NCI-H2107 treated with DMSO at 0.1 percent for 48 hours (cell line): Measurements from ENCODE around the gene VCL.

ENCODE experiments used
- DNase-seq: peaks from one replicate; lab custom pipeline; 2025; ENCODE audit not compliant: unreplicated experiment; lab: John Stamatoyannopoulos, UW

The VCL gene

DNA sequence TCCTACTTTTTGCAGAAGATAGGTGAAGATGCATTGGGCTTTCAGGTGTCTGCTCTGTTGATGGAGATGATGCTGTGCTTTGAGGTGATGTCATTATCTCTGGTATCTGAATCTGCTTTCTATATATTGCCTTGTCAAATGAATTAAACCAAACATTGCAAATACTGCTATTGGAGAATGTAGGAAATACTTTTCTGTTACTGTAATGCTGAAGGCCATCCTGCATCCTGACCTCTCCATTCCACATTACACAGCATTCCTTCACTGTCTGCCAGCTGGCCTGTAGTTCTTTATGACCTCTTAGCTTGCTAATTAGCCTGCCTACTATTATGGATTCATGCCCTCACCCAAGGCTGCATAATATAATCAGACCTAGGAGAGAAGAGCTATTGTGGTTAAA lies 73.2 kb downstream of the VCL start:
- DNase-seq: no peak

DNA sequence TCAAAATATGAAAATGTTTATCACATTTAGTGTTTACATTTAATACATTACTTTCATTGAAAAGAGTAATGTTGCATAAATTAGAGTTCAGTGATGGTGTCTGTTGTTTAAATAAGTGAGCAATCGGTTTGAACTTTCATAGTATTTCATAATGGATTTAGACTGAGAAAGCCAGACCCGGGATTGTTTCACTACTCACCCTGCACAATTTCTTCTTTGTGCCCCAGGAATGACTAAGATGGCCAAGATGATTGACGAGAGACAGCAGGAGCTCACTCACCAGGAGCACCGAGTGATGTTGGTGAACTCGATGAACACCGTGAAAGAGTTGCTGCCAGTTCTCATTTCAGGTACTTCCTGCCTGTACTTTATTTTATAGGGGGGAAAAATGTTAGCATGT lies 74.6 kb downstream of the VCL start:
- DNase-seq: no peak

DNA sequence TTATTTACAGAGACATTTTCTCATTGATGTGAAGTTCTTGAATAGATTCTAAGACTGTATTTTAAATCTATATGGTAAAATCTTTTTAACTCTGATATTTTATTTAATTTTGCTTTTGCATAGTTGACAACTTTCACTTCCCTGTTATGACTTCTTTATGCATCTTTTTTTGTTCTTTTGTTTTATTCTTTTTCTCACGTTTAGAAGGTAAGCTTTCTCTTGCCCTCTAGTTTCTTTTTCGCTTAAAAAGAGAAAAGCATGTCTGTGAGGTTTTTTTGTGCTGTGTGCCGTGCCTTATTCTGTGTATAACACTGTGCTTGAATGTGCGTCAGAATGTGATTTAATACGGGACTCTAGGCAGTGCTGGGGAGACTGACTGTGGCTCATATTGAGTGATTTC lies 78.0 kb downstream of the VCL start:
- no peak for DNase-seq

DNA sequence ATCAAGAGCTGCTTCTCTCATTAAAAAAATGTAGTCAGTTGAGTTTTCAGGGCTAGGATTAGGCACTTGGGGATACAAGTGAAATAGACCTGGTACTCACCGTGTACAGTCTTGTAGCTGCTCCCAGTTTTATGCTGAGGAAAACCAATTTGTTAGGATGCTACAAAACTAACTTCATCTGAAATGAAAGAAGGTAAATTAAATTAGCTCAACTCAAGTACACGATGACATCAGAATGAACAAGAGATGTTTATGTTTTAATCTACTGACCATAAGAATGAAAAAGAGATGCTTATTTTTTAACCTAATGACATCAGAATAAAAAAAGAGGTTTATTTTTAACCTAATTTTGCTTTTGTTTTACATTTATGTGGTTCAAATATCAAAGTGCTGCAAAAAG lies 79.0 kb downstream of the VCL start:
- no peak for DNase-seq

DNA sequence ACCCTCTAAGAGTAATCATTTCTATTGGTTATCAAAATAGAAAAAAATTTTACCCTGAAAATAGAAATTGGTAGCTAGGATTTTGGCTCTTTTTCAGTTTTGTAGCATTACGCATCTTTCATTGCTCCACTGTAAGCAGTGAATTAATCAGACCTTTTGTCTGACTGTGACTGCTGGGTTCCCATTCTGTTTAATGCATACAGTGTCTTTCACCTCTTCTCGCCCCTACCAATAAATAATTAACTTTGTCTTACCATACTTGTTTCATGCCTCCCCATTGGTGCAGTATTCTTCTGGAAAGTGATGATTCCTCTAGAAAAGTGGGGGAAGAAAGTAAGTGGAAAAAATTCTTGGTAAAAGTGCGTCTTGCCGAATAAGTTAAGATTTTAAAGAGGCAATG lies 79.5 kb downstream of the VCL start:
- no peak for DNase-seq

DNA sequence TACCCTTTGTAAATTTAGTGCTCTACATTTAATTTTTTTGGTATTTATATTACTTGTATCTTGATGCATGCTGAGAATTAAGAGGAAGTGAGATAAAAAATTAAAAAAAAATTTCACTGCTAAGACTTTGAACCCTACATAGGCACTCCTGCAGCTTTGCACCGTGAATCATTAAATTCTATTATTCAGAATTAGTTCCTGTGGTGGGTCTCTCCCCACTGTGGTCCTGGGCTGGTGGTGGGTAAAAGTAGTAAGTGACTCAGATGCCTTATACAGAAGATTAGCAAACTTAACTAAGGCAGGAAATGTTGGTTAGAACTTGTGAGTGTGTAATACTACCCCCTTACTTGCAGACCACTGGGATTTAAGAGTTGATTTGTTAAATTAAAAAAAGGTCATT lies 80.1 kb downstream of the VCL start:
- no peak for DNase-seq

DNA sequence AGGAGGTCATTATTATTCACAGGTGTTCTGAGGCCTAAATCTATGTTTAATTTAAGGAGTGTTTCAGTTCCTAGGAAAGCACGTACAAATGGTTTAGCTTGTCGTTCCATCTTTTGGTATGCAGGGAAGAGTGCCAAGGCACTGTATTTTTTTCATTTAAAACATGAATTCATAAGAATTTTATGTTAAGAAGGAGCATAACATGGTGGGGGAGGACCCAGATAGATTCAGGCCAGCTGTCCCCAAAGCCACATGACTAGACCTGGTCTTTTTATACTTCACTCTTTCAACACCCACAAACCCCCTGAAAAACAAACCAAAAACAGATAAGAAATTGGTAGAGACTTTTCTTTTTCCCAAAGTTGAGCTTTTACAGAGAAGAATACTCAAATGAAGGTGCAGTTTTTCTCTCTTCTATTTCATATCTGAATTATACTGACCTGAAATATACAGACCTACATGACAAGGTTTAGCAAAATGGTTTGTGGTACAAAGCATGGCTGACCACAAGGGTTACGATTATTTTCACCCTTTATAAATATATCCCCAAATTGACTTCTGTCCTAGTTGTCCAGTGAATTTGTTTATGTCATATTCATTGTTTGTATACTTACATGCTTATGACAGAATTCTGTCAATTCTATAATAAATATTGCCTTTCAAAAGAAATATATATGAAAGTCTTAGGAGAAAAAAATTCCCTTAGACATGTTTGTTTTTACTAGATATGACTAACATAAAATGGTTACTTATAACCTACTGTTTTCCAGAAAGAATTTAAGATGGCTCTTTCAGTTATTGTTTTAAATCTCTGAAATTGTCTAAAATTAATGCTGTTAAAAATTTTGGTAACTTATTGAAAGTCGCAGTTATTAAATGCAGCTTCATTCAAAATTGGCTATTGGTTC lies 81.4 kb downstream of the VCL start:
- no peak for DNase-seq

DNA sequence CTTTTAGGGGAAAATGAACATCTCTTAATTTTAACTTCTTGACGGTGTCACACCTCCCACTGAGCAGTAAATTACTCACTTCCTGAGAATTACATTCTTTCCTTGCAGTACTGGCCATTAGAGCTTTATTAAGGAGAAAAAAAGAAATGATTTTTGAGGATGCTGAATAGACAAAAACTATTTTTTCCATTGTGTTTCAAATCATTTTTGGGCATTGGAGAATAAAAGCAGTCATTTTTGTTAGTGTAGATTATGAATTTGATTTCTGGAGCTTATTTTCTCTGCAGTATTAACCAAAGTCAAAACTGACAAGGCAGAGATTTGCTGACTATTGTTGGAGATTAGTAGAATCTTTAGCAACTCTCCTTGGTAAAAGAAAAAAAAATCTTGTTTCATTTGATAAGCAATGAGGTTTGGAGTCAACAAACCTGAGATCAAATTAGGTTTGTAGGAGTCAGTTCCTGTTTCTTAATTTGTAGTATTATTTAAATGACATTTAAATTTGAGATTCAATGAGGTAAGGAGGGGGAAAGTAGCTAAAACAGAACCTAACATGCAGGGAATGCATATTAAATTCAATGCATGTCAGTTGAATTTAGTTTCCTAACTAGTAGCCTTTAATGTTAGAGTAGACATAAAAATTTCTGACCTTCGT lies 82.1 kb downstream of the VCL start:
- DNase-seq: no peak

DNA sequence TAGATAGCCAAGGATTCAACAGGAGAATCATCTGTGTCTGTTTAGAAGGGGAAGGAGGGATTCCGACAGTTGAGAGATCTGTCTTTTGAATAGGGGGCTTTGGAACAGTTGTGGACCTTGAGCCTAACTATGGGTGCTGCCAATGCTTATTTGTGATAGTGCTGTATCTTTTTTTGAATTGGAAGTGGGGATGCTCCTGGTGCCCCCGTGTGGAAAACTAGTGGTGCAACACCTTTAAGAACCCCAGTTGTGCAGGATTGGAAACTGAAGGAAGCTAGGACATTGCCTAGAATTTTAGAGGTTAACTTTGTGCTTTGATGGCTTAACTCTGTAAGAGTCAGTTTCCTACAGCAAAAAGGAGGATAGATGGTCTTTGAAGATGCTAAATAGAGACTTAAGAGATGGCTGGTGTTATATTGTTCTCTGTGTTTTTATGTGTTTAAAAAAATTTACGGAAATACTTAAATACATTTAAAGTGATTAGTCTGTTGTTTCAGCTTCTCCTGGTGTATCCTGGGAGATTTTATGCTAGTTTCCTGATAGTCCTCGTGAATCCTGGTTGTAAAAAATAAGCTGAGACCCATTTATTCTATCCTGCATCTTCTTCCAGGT lies 83.4 kb downstream of the VCL start:
- DNase-seq: peak; percentile 7

DNA sequence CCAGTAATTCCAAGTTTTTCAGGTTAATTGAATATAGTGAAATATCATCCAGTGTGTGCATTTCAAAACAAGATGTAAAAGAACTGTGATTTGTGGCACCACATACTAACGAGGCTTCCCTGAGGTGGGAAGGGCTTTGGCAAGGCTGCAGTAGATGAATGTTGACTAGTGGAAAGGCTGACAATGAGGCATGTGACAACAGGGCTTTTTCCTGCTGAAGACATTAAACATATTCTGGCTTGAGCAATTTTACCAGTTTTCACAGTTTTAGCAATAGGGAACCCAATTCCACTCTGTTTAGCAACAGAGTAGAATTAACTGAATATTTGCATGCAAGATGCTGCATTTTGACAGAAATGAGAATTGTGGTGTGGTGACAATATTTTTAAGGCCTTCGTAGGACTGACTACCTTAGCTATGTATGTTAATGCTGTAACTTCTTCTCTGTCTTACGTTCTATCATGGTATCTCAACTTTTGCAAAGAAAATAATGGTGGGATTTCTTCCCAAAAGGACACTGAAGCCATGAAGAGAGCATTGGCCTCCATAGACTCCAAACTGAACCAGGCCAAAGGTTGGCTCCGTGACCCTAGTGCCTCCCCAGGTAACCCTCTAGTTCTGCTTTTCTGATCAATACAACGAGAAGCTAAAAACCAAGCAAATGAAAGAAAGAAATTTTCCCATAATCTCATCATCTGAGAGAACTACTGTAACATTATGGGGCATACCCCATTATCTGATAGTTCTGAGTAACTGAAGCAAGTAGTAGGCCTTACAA lies 84.2 kb downstream of the VCL start:
- no peak for DNase-seq

DNA sequence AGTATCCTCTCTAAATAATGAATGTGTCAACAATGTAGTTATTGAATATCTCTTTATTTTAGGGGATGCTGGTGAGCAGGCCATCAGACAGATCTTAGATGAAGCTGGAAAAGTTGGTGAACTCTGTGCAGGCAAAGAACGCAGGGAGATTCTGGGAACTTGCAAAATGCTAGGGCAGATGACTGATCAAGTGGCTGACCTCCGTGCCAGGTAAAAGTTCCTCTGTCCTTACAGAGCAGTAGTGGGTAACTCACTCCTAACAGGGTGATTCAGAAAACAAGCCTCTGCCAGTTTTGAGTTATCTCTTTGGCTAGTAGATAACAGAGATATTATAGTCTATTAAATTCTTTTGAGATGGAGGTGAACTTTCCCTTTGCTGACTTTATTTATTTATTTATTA lies 85.4 kb downstream of the VCL start:
- no peak for DNase-seq

DNA sequence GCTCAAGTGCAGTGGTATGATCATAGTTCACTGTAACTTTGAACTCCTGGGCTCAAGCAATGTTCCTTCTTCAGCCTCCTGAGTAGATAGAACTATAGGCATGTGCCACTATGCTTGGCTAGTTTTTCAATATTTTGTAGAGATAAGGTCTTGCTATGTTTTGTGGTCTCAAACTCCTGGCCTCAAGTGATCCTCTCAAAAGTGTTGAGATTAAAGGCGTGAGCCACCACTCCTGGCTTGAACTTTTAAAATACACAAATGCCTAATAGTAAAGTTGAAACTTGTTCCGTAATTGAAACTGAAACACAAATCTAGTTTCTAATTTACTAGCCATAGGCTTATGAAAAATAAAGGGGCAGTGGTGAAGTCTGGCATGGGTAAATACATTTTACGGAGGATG lies 87.0 kb downstream of the VCL start:
- DNase-seq: no peak

DNA sequence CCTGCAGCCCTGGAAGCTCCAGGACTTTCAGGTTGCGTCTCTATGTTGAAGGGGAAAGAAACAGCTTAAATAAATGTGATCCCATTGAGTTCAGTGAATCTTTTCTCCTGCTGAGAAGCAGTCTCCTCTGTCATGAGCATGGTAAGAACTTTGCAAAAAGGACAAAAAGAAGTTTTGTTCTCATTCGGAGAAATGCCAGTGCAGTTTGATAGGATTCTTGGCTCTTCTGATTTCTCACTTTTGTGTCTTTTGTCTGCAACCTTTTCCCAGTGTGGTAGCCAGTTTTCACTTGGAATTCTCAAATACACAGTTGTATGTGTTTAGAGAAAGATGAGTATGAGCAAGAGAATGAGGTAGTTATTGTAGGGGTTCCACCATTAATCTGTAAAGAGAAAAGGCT lies 88.4 kb downstream of the VCL start:
- no peak for DNase-seq

DNA sequence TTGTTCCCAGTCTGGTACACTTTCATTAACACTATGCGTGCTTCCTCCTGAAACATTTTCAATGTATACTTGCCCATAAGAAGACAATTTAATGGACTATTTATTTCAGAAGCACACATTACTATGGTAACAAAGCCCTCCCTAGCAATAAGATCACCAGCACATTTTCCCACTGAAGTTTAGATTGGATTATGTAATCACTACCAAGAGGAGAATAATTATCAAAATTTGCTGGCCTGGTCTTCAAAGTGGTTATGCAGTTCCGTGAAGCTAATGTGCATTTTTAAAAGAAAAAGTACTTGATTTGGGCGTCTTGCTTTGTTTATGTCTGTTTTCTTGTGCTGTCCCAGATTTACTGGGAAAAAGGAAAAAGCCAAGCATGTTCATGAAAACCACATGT lies 90.8 kb downstream of the VCL start:
- DNase-seq: no peak

DNA sequence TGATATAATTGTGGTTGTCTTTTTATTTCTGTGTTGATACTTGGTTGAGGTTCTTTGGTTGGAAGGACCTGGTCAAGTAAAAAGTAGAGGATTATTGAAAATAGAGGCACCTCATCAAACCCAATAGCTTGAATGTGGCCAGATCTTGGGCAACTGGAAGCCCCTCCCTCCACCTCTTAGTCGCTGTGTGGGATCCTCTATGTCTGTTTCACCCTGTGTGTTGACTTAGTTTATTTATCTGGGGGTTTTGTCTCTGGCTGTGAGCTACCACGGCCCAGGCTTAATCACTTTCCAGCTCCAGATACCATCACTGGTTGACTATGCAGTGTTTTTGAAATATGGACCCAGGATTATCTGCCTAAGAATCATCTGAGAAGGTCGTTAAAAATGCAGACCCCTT lies 94.5 kb downstream of the VCL start:
- no peak for DNase-seq

DNA sequence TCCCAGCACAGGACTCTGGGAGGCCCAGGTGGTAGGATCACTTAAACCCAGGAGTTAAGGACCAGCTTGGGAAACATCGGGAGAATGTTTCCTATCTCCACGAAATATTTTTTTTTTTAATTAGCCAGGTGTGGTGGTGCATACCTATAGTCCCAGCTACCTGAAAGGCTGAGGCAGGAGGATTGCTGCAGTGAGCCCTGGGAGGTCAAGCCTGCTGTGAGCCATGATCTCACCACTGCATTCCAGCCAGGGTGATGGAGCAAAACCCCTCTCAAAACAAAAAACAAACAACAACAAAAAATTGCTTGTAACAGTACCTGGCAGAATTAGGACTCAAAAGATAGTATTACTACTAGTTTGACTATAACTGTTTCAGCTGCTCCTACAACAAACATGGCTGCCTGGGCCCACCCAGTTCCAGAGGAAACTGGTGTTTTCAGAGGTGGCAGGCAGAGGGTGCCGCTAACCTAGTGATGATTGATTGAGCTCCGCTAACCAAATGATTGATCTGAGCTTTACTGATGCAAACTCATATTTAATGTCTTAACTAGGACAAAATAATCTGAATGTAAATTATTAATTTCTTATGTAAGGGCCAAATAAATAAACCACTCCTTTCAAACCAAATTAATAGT lies 95.7 kb downstream of the VCL start:
- DNase-seq: no peak

DNA sequence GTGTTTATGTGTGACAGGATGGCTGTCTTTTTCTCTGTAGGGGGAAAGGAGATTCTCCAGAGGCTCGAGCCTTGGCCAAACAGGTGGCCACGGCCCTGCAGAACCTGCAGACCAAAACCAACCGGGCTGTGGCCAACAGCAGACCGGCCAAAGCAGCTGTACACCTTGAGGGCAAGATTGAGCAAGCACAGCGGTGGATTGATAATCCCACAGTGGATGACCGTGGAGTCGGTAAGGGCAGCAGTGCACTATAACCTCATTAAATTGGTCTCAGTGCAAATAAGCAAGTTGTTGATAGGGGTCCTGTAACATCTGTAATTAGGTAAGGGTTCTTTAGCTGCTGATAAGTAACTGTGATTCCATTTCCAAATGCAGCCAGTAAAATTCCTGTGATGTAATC lies 96.3 kb downstream of the VCL start:
- no peak for DNase-seq

DNA sequence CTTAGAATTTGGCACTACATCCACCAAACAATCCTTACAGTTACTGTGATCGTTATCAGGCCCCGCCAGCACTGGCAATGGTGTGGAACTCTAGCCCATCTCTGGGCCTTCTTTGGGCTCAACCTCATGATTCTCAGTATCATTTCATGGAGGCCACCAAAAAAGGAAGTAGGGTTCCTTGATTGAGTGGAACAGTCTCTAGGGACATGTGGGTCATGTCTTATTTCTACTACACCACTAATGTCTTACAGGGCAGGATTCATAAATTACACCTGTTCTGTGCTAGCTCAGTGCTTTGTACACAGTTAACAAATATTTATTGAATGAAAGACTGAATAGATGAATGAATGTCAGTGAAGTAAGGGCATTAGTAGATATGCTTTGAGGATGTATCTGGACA lies 98.9 kb downstream of the VCL start:
- DNase-seq: no peak

DNA sequence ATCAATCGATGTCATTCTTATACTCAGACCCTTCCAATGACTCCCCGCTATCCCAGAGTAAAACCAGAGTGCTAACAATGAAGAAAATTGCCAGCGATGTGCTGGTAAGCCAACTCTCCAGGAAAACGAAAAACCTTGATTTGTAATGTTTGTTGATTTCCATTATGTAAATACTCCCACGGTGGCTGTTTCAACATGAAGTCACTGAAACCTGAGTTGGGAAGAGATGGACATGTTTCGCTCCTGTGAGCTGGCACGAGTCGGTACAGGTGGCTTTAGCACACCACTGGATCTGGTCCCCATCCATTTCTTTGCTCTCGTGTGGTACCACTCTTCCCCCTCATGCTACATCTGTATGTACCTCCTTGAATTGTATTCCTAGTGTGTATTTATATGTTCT lies 99.9 kb downstream of the VCL start:
- no peak for DNase-seq

DNA sequence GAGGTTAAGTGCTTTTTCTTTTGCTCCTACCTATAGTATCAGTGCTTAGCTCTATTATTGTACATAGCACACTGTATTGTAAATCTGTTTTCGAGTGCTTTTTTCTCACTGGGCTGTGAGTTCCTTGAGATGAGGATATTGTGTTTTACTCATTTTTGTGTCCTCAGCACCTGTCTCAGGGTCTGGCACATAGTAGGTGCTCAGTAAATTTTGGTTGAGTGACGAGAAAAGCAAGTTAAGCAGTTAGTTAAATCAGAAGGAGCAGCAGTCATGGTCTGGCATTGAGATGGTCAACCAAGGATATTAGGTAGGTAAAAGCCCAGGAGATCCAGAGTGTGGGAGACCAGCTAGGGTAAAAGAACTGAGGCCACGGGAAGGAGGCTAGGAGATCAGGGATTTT lies 101.5 kb downstream of the VCL start:
- no peak for DNase-seq

DNA sequence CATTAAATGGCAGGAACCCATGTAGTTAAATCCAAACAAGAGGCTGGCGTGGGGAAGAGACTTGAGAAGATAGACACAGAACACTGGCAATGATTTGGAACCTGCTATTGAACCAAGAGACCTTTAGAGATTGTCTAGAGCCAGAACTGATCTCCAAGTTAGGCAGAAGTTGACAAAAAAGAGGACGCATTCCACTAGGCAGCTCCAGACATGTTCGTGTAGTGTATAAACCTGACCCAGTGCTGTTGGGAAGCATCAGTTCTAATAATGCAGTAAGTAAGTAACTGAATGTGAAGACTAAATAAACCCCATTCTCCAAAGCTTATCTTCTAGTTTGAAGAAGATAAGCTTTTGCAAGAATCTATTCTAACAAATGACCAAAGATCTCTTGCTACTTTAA lies 101.9 kb downstream of the VCL start:
- DNase-seq: no peak
